ENCODE measurements around the gene MCEE. TPM values are rescaled to one million over a fixed set of nuclear protein-coding genes. Genes with fewer than 3 reads are reported as not detected.

Gene MCEE
- total RNA-seq, 1 donor from 2014 or later = 24.7 TPM

DNA sequence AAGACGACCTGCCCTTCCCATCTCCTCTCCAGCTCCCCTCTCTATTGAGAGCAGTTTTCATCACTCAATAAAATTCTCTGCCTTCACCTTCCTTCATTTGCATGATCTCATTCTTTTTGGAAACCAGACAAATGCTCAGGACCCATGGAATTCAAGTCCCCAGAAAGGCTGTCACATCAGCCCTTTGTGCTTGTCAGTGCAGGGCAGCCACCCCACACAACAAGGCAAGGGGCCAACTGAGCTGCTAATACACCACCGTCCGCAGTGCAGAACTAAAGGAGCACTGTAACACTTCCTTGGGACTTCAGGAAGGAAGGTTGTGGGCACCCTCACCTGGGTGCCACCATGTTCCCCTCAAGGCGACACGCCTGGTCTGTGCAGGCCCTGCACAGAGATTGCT lies 26.2 kb downstream of the MCEE start:
- no peak overlapping the region for H3K4me3 Mint-ChIP-seq
- peaks cover 3% of the 10 kb centered on the region for H3K9me3 Mint-ChIP-seq
- no peaks in the 10 kb centered on the region for H3K4me1 Mint-ChIP-seq
- H3F3A ChIP-seq (ENCODE audit: low read depth) = no peaks in the 10 kb centered on the region
- H3K27ac ChIP-seq = no peak overlapping the region
- H3K9me3 ChIP-seq (ENCODE audit: low read depth) = no peaks in the 10 kb centered on the region
- no peaks in the 10 kb centered on the region for H3K36me3 Mint-ChIP-seq
- H3K4me2 ChIP-seq = no peak overlapping the region
- no peak overlapping the region for H2AFZ ChIP-seq (replicated peaks)
- no peaks in the 10 kb centered on the region for H3K36me3 ChIP-seq
- H3K79me2 ChIP-seq (ENCODE audit: low read depth) = no peaks in the 10 kb centered on the region
- H3K4me1 ChIP-seq = no peaks in the 10 kb centered on the region
- H3K27me3 Mint-ChIP-seq (ENCODE audit: insufficient read depth, low read depth) = peaks cover 3% of the 10 kb centered on the region
- TF ChIP-seq EZH2phosphoT487 (IDR thresholded peaks at IDR 0.05) (no peak), EZH2 (IDR thresholded peaks at IDR 0.05) (no peak)
- TF ChIP-seq, protein P1, sequence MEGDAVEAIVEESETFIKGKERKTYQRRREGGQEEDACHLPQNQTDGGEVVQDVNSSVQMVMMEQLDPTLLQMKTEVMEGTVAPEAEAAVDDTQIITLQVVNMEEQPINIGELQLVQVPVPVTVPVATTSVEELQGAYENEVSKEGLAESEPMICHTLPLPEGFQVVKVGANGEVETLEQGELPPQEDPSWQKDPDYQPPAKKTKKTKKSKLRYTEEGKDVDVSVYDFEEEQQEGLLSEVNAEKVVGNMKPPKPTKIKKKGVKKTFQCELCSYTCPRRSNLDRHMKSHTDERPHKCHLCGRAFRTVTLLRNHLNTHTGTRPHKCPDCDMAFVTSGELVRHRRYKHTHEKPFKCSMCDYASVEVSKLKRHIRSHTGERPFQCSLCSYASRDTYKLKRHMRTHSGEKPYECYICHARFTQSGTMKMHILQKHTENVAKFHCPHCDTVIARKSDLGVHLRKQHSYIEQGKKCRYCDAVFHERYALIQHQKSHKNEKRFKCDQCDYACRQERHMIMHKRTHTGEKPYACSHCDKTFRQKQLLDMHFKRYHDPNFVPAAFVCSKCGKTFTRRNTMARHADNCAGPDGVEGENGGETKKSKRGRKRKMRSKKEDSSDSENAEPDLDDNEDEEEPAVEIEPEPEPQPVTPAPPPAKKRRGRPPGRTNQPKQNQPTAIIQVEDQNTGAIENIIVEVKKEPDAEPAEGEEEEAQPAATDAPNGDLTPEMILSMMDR (IDR thresholded peaks at IDR 0.05) = no peak
- no peak overlapping the region for H3K9ac ChIP-seq
- no peaks in the 10 kb centered on the region for H4K20me1 ChIP-seq (ENCODE audit: low read depth)
- no peaks in the 10 kb centered on the region for H3K27me3 ChIP-seq
- no peak overlapping the region for H3K27ac Mint-ChIP-seq
- H3K4me3 ChIP-seq = no peak overlapping the region
- DNase-seq (ENCODE audit: low spot score) = no peak

DNA sequence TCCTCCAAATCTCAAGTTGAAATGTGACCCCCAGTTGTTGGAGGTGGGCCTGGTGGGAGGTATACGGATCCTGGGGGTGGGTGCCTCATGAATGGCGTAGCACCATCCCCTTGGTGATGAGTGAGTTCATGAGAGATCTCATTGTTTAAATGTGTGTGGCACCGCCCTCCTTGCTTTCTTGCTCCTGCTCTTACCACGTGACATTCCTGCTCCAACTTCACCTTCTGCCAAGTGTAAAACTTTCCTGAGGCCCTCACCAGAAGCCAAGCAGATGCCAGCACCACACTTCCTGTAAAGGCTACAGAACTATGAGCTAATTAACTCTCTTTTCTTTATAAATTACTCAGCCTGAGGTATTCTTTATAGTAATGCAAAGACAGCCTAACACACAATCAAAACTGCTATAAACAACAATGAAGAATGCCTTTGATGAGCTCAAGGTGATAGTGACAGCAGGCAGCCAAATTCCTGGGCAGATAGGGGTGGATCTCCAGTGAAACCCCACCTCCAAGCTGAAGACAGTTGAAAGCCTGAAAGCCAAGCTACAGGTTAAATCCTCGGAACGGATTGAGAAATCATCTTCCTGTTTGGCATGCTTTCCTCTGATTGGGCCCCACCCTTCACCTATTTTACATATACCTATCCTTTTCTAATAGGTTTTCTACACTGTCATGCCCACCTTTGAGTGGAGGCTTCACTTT lies 26.9 kb downstream of the MCEE start:
- no peaks in the 10 kb centered on the region for H3K27me3 ChIP-seq
- H3K79me2 ChIP-seq (ENCODE audit: low read depth) = no peaks in the 10 kb centered on the region
- DNase-seq (ENCODE audit: low spot score) = no peak
- H2AFZ ChIP-seq (replicated peaks) = no peak overlapping the region
- TF ChIP-seq, protein P1 (IDR thresholded peaks at IDR 0.05) = no peak
- TF ChIP-seq EZH2 (IDR thresholded peaks at IDR 0.05) = no peak
- no peak for TF ChIP-seq EZH2phosphoT487 (IDR thresholded peaks at IDR 0.05)
- H3K4me1 ChIP-seq = no peaks in the 10 kb centered on the region
- Mint-ChIP-seq H3K9me3 (peaks cover 3% of the 10 kb centered on the region), H3K27me3 (ENCODE audit: insufficient read depth, low read depth) (peaks cover 3% of the 10 kb centered on the region), H3K4me1 (no peaks in the 10 kb centered on the region), H3K4me3 (no peak overlapping the region), H3K27ac (no peak overlapping the region), H3K36me3 (no peaks in the 10 kb centered on the region)
- no peaks in the 10 kb centered on the region for H4K20me1 ChIP-seq (ENCODE audit: low read depth)
- H3F3A ChIP-seq (ENCODE audit: low read depth) = no peaks in the 10 kb centered on the region
- H3K9ac ChIP-seq = no peak overlapping the region
- no peak overlapping the region for H3K4me3 ChIP-seq
- H3K36me3 ChIP-seq = no peaks in the 10 kb centered on the region
- no peak overlapping the region for H3K27ac ChIP-seq
- H3K9me3 ChIP-seq (ENCODE audit: low read depth) = no peaks in the 10 kb centered on the region
- no peak overlapping the region for H3K4me2 ChIP-seq

DNA sequence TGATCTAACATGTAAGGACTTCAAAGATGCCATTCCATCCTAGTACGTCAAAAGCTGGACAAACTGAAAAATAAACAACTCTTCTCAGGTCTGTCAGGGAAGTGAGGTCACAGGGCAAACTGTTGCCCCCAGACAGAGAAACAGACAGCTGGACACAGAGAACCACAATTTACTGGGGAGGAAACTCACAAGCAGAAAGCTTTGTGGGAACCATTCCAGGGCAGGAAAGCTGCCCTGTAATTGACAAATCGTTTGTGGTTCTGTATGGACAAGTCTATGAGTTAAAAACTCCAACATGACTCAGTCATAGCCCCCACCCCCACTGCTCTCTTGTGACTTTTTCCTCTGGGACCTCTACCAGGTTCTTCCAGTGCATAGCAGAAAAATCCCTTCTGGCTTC lies 28.4 kb downstream of the MCEE start:
- H4K20me1 ChIP-seq (ENCODE audit: low read depth) = no peaks in the 10 kb centered on the region

More for the DNA sequence above, 28.4 kb downstream of the MCEE start:
- no peaks in the 10 kb centered on the region for H3K36me3 ChIP-seq
- no peak overlapping the region for H3K4me3 ChIP-seq
- no peak overlapping the region for H3K4me2 ChIP-seq
- H3K36me3 Mint-ChIP-seq = no peaks in the 10 kb centered on the region
- no peak overlapping the region for H3K4me3 Mint-ChIP-seq
- no peak overlapping the region for H3K9ac ChIP-seq
- no peak overlapping the region for H3K27ac ChIP-seq
- TF ChIP-seq, protein P1 (IDR thresholded peaks at IDR 0.05) = no peak
- TF ChIP-seq EZH2 (IDR thresholded peaks at IDR 0.05) (no peak), EZH2phosphoT487 (IDR thresholded peaks at IDR 0.05) (no peak)
- no peaks in the 10 kb centered on the region for H3K4me1 ChIP-seq
- peaks cover 3% of the 10 kb centered on the region for H3K9me3 Mint-ChIP-seq
- H3K27ac Mint-ChIP-seq = no peak overlapping the region
- H2AFZ ChIP-seq (replicated peaks) = no peak overlapping the region
- no peak for DNase-seq (ENCODE audit: low spot score)
- H3K4me1 Mint-ChIP-seq = no peaks in the 10 kb centered on the region
- H3K27me3 ChIP-seq = no peaks in the 10 kb centered on the region
- H3K9me3 ChIP-seq (ENCODE audit: low read depth) = no peaks in the 10 kb centered on the region
- peaks cover 3% of the 10 kb centered on the region for H3K27me3 Mint-ChIP-seq (ENCODE audit: insufficient read depth, low read depth)
- H3K79me2 ChIP-seq (ENCODE audit: low read depth) = no peaks in the 10 kb centered on the region
- no peaks in the 10 kb centered on the region for H3F3A ChIP-seq (ENCODE audit: low read depth)
